Vagina (tissue), 2 donors: ENCODE data around the gene RMND5A. TPM values are rescaled to one million over a fixed set of nuclear protein-coding genes. Genes with fewer than 3 reads are reported as not detected.

Experiments used
- DNase-seq, 2 donors: peaks; one replicate each; pipeline ENCODE4 v3.0.0-alpha.2; 2017; ENCODE audit errors: extremely low spot score in 2 of 2
- H3K27ac ChIP-seq: fragments of 200-600 bp; sonication (generic); one replicate; pipeline ENCODE4 v1.5.1; 2019
- H3K27me3 ChIP-seq: fragments of 200-600 bp; sonication (generic); one replicate; pipeline ENCODE4 v1.5.1; 2019
- H3K36me3 ChIP-seq, 2 donors: fragments of 200-600 bp; sonication (generic); one replicate each; pipeline ENCODE4 v1.5.1; 2017 to 2019
- H3K4me1 ChIP-seq: fragments of 200-600 bp; sonication (generic); one replicate; pipeline ENCODE4 v1.5.1; 2019
- H3K4me3 ChIP-seq, 2 donors: fragments of 200-600 bp; sonication (generic); 1 replicate in 1 of 2; 2 replicates in 1 of 2; pipeline ENCODE4 v1.5.1; 2016 to 2019
- H3K9me3 ChIP-seq: fragments of 200-600 bp; sonication (generic); one replicate; pipeline ENCODE4 v1.5.1; 2019
- CTCF ChIP-seq, 3 experiments: fragments of 450-650 bp in 2 of 3; fragments of 200-600 bp in 1 of 3; sonication (generic) in 1 of 3; IDR thresholded peaks; one replicate each; pipeline ENCODE4 v1.5.1; 2017 to 2019; ENCODE audit warnings: antibody characterized with exemption in 3 of 3, mild to moderate bottlenecking in 2 of 3, moderate library complexity in 2 of 3
- POLR2A ChIP-seq, 2 donors: fragments of 450-650 bp; IDR thresholded peaks; one replicate each; pipeline ENCODE4 v1.6.1; 2017; ENCODE audit warnings: antibody characterized with exemption in 2 of 2, mild to moderate bottlenecking in 2 of 2, moderate library complexity in 2 of 2
- POLR2AphosphoS5 ChIP-seq, 2 donors: sonication (generic); formaldehyde crosslinking; IDR thresholded peaks; one replicate each; pipeline ENCODE4 v1.9.0; 2017; ENCODE audit warnings: antibody characterized with exemption in 2 of 2, mild to moderate bottlenecking in 2 of 2, low read depth in 1 of 2; ENCODE audit not compliant: insufficient read depth in 1 of 2
- intact Hi-C: fragments of 100-400 bp; cut with DNase I; formaldehyde crosslinking; loops from one replicate; pipeline ENCODE4 v1.15.1; 2023
- total RNA-seq: library from RNA; depleted of rRNA; stranded (reverse); fragments of >200 nt; gene quantifications from one replicate; pipeline ENCODE4 v1.2.3, GENCODE V29; 2016

The RMND5A gene
- total RNA-seq, 1 donor from 2014 or later, result 37.6 TPM

- Histone ChIP-seq H3K4me1 (no peaks in the 10 kb centered on the region), H3K27ac (no peak overlapping the region), H3K9me3 (no peaks in the 10 kb centered on the region), H3K27me3 (no peaks in the 10 kb centered on the region), H3K36me3 (peaks cover 0 to 40% of the 10 kb centered on the region in 2 donors), H3K4me3 (no peak overlapping the region)
- intact Hi-C loops, result no loop called here
- TF ChIP-seq POLR2AphosphoS5 (IDR thresholded peaks at IDR 0.05; ENCODE audit: insufficient read depth in 1 of 2, low read depth in 1 of 2), result no peak
- no peak for TF ChIP-seq POLR2A (IDR thresholded peaks at IDR 0.05)
- TF ChIP-seq CTCF (IDR thresholded peaks at IDR 0.05), result no peak
- DNase-seq, result no peak
Observed at GRCh38 chr2:86768189-86768949, 48.3 kb downstream of the RMND5A start.

GRCh38 chr2:86769838-86770237, 49.7 kb downstream of the RMND5A start:
- peaks cover 0 to 45% of the 10 kb centered on the region in 2 donors for H3K36me3 ChIP-seq
- DNase-seq, result no peak

GRCh38 chr2:86770816-86771301, 50.8 kb downstream of the RMND5A start:
- peaks cover 0 to 54% of the 10 kb centered on the region in 2 donors for H3K36me3 ChIP-seq
- H3K4me3 ChIP-seq, result no peak overlapping the region
- no peak for TF ChIP-seq POLR2AphosphoS5 (IDR thresholded peaks at IDR 0.05; ENCODE audit: insufficient read depth in 1 of 2, low read depth in 1 of 2)
- no peak for TF ChIP-seq POLR2A (IDR thresholded peaks at IDR 0.05)
- no peak for TF ChIP-seq CTCF (IDR thresholded peaks at IDR 0.05)

More at GRCh38 chr2:86769838-86770237, 49.7 kb downstream of the RMND5A start:
- no peak for TF ChIP-seq CTCF (IDR thresholded peaks at IDR 0.05)
- TF ChIP-seq POLR2AphosphoS5 (IDR thresholded peaks at IDR 0.05; ENCODE audit: insufficient read depth in 1 of 2, low read depth in 1 of 2), result no peak
- TF ChIP-seq POLR2A (IDR thresholded peaks at IDR 0.05), result no peak
- no peak overlapping the region for H3K27ac ChIP-seq
- no peaks in the 10 kb centered on the region for H3K27me3 ChIP-seq
- no peaks in the 10 kb centered on the region for H3K4me1 ChIP-seq
- H3K9me3 ChIP-seq, result no peaks in the 10 kb centered on the region
- intact Hi-C loops, result no loop called here
- no peak overlapping the region for H3K4me3 ChIP-seq

GRCh38 chr2:86772611-86773010, 52.5 kb downstream of the RMND5A start:
- peaks cover 0 to 54% of the 10 kb centered on the region in 2 donors for H3K36me3 ChIP-seq

More at GRCh38 chr2:86770816-86771301, 50.8 kb downstream of the RMND5A start:
- intact Hi-C loops, result no loop called here
- no peak for DNase-seq
- no peaks in the 10 kb centered on the region for H3K9me3 ChIP-seq
- no peak overlapping the region for H3K27ac ChIP-seq
- no peaks in the 10 kb centered on the region for H3K27me3 ChIP-seq
- no peaks in the 10 kb centered on the region for H3K4me1 ChIP-seq

More at GRCh38 chr2:86772611-86773010, 52.5 kb downstream of the RMND5A start:
- TF ChIP-seq POLR2AphosphoS5 (IDR thresholded peaks at IDR 0.05; ENCODE audit: insufficient read depth in 1 of 2, low read depth in 1 of 2) (no peak), POLR2A (IDR thresholded peaks at IDR 0.05) (no peak), CTCF (IDR thresholded peaks at IDR 0.05) (no peak)
- no peak for DNase-seq
- Histone ChIP-seq H3K4me3 (no peak overlapping the region), H3K27ac (no peak overlapping the region), H3K4me1 (no peaks in the 10 kb centered on the region), H3K9me3 (no peaks in the 10 kb centered on the region), H3K27me3 (no peaks in the 10 kb centered on the region)
- intact Hi-C loops, result no loop called here
